AG04450 (cell line): ENCODE measurements around the gene NID1. TPM values are rescaled to one million over a fixed set of nuclear protein-coding genes. Genes with fewer than 3 reads are reported as not detected.

Source experiments
- CTCF ChIA-PET: fragments of 300-600, 350-600 bp; formaldehyde crosslinking; extraction: SDS; loops from one replicate; lab custom pipeline; 2022; ENCODE audit warnings: antibody characterized with exemption, inconsistent platforms; lab: Charles Lee
- POLR2A ChIA-PET: fragments of 350-600 bp; formaldehyde crosslinking; extraction: SDS; loops from one replicate; lab custom pipeline; 2021; ENCODE audit warnings: antibody characterized with exemption, inconsistent platforms; lab: Yijun Ruan, JAX
- DNase-seq: peaks from one replicate; pipeline ENCODE4 v3.0.0-alpha.2; 2011; ENCODE audit warnings: low read depth, low spot score
- H3K27ac ChIP-seq: one replicate; pipeline ENCODE4 v1.5.1; 2012; ENCODE audit warnings: low read depth, low read length, control low read depth
- H3K27me3 ChIP-seq: one replicate; pipeline ENCODE4 v1.6.0; 2012; ENCODE audit warnings: low read length; ENCODE audit not compliant: control insufficient read depth, insufficient read depth
- H3K4me3 ChIP-seq: 2 replicates; pipeline ENCODE4 v1.5.1; 2011; ENCODE audit warnings: mild to moderate bottlenecking, low read depth, low read length, control low read depth
- H3K9me3 ChIP-seq: 2 replicates; pipeline ENCODE4 v1.5.1; 2012; ENCODE audit warnings: low read length; ENCODE audit not compliant: control insufficient read depth, insufficient read depth
- CTCF ChIP-seq: IDR thresholded peaks from 2 replicates; pipeline ENCODE4 v1.5.1; 2011; ENCODE audit warnings: low read depth, low read length, control low read depth, inconsistent platforms
- polyA plus RNA-seq: library from polyadenylated mRNA; depleted of rRNA; stranded (reverse); fragments of >200 nt; gene quantifications from 2 replicates; pipeline ENCODE4 v1.2.3, GENCODE V29; 2011

The NID1 gene
- polyA plus RNA-seq, 1 experiment, result 137 TPM

- H3K9me3 ChIP-seq, result no peaks in the 10 kb centered on the region
- no peak for TF ChIP-seq CTCF
- ChIA-PET POLR2A (no interaction called here), CTCF (interaction anchor here (0.7 kb wide), 2 partner anchors 16 to 373 kb away, joined by 3 to 8 read pairs; no protein-coding TSS in a partner anchor)
- H3K4me3 ChIP-seq, result no peak overlapping the region
- no peak for DNase-seq
- no peak overlapping the region for H3K27ac ChIP-seq
- H3K27me3 ChIP-seq, result no peaks in the 10 kb centered on the region
These were observed 47.4 kb upstream of the NID1 start for GRCh38 chr1:236112332-236112627.

- H3K4me3 ChIP-seq, result no peak overlapping the region
- no peaks in the 10 kb centered on the region for H3K27me3 ChIP-seq
- TF ChIP-seq CTCF, result no peak
- no peak for DNase-seq
- ChIA-PET POLR2A (no interaction called here), CTCF (interaction anchor here (0.6 to 1.7 kb wide), 8 partner anchors 16 to 420 kb away, joined by 3 to 8 read pairs (median 4); no protein-coding TSS in a partner anchor)
- no peaks in the 10 kb centered on the region for H3K9me3 ChIP-seq
- no peak overlapping the region for H3K27ac ChIP-seq
These were observed 46.8 kb upstream of the NID1 start for GRCh38 chr1:236111527-236112331.

- Histone ChIP-seq H3K9me3 (no peaks in the 10 kb centered on the region), H3K4me3 (no peak overlapping the region), H3K27ac (no peak overlapping the region), H3K27me3 (no peaks in the 10 kb centered on the region)
- DNase-seq, result no peak
- ChIA-PET POLR2A (no interaction called here), CTCF (interaction anchor here (1.0 to 1.7 kb wide), 2 partner anchors 235 to 407 kb away, joined by 3 to 5 read pairs; no protein-coding TSS in a partner anchor)
- TF ChIP-seq CTCF, result no peak
These were observed 45.2 kb upstream of the NID1 start for GRCh38 chr1:236110137-236110536.

GRCh38 chr1:236108027-236108648 is 43.2 kb upstream of the NID1 start:
- DNase-seq, result no peak
- no peaks in the 10 kb centered on the region for H3K9me3 ChIP-seq
- CTCF ChIA-PET, result interaction anchor here (0.6 to 2.4 kb wide), 8 partner anchors 176 to 696 kb away, joined by 3 to 8 read pairs (median 5); no protein-coding TSS in a partner anchor
- no peak overlapping the region for H3K4me3 ChIP-seq
- H3K27me3 ChIP-seq, result no peaks in the 10 kb centered on the region
- H3K27ac ChIP-seq, result no peak overlapping the region
- POLR2A ChIA-PET, result interaction anchor here (0.6 kb wide), 1 partner anchor 226 kb away, joined by 4 read pairs; no protein-coding TSS in a partner anchor
- TF ChIP-seq CTCF, result no peak
